A673 (cell line): Measurements from ENCODE around the gene TGFBR3L. TPM values are rescaled to one million over a fixed set of nuclear protein-coding genes. Genes with fewer than 3 reads are reported as not detected.
"Not testable (repeated sequence)": the region's sequence is repeated elsewhere in the genome, so short reads cannot be mapped to it uniquely, and the experiment has no call there.

Experiments
- BruUV-seq: library from RNA; stranded (reverse); fragments of 400-500 nt; replicated peaks from 2 replicates; lab custom pipeline; 2021; lab: Mats Ljungman, UMichigan
- CTCF ChIA-PET: fragments of 300-600 bp; sonication (Branson Sonifier 250); formaldehyde crosslinking; loops from one replicate; lab custom pipeline; 2022; ENCODE audit warnings: antibody characterized with exemption; lab: Charles Lee
- POLR2A ChIA-PET: fragments of 300-600 bp; sonication (Branson Sonifier 250); formaldehyde crosslinking; loops from one replicate; lab custom pipeline; 2022; ENCODE audit warnings: antibody characterized with exemption; ENCODE audit not compliant: low non-redundant PET; lab: Charles Lee
- DNase-seq: peaks from one replicate; pipeline ENCODE4 v3.0.0-alpha.2; 2015; ENCODE audit warnings: low spot score
- H3K27ac ChIP-seq: fragments of 200-600 bp; sonication (generic); 2 replicates; pipeline ENCODE4 v1.5.1; 2016; ENCODE audit warnings: mixed run types, low read depth, mild to moderate bottlenecking, mixed read lengths, antibody characterized with exemption, low read length; ENCODE audit not compliant: poor library complexity, severe bottlenecking
- H3K27me3 ChIP-seq: fragments of 200-600 bp; sonication (generic); replicated peaks from 2 replicates; pipeline ENCODE4 v1.6.1; 2017; ENCODE audit warnings: mixed run types, low read depth, mild to moderate bottlenecking, mixed read lengths, antibody characterized with exemption, low read length; ENCODE audit not compliant: insufficient read depth, poor library complexity
- H3K36me3 ChIP-seq: fragments of 200-600 bp; sonication (generic); 2 replicates; pipeline ENCODE4 v1.6.1; 2016; ENCODE audit warnings: mixed run types, mild to moderate bottlenecking, mixed read lengths, antibody characterized with exemption, low read length; ENCODE audit not compliant: insufficient read depth, poor library complexity, severe bottlenecking
- H3K4me1 ChIP-seq: fragments of 200-600 bp; sonication (generic); 2 replicates; pipeline ENCODE4 v1.6.1; 2017; ENCODE audit warnings: mixed run types, mild to moderate bottlenecking, mixed read lengths, antibody characterized with exemption, low read length; ENCODE audit not compliant: insufficient read depth, poor library complexity, severe bottlenecking
- H3K4me3 ChIP-seq: fragments of 200-600 bp; sonication (generic); 2 replicates; pipeline ENCODE4 v1.5.1; 2016; ENCODE audit warnings: low read depth, mixed run types, mild to moderate bottlenecking, mixed read lengths, low read length; ENCODE audit not compliant: poor library complexity, severe bottlenecking
- H3K9me3 ChIP-seq: fragments of 200-600 bp; sonication (generic); 2 replicates; pipeline ENCODE4 v1.6.1; 2016; ENCODE audit warnings: mixed run types, low read depth, mild to moderate bottlenecking, mixed read lengths, antibody characterized with exemption, low read length; ENCODE audit not compliant: poor library complexity, severe bottlenecking
- EZH2 ChIP-seq: fragments of 200-600 bp; sonication (generic); IDR thresholded peaks from 2 replicates; pipeline ENCODE4 v1.6.1; 2017; ENCODE audit warnings: borderline replicate concordance, low read depth, mild to moderate bottlenecking, mixed read lengths, antibody characterized with exemption, low read length; ENCODE audit not compliant: poor library complexity, severe bottlenecking
- intact Hi-C: fragments of 100-400 bp; cut with micrococcal nuclease; formaldehyde crosslinking; loops from one replicate; pipeline ENCODE4 v1.10.0; 2022; ENCODE audit not compliant: unreplicated experiment
- total RNA-seq: library from RNA; stranded (reverse); gene quantifications from 2 replicates; pipeline ENCODE4 v1.2.3, GENCODE V29; 2021
- TF ChIP-seq, protein P1 (sequence below): fragments of 300-800, 200-600 bp; sonication (generic); conservative IDR thresholded peaks from 2 replicates; pipeline ENCODE4 v1.5.1; 2017; ENCODE audit warnings: low read depth, mild to moderate bottlenecking, antibody characterized with exemption, low read length, moderate library complexity, mixed read lengths

Gene TGFBR3L
- total RNA-seq, 1 experiment from 2014 or later = 1.6 TPM

DNA sequence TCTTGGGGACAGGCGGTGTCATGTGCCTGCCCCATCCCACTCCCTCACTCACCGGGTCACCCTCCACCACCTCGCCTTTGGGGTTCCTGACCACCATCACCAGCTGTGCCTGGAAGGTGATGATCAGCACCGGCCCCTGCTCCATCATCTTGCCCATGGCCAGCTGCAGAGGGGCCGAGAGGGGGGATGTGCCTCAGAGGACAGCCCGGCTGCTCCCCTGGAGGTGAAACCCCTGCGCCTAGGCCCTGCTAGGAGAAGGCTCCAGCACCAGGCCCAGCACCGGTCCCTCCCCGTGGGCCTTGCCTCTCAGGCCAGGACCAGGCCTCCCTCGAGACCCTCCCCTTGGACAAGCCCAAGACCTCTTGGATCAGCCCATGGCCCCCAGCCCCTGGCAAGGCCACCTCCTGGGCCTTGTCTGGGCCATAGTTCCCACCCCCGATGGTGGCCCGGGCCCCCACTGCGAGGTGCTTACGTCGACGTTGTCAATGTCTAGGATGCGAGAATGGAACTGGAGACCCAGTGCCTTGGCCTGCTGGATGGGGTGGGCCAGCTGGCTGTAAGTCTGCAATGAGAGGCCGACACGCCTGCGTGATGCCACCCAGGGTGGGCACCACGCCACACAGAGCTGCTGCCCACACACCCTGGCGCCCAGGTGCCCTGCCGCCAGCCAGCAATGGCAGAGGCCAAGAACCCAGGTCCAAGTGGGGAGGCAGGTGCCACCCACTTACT lies 13.1 kb downstream of the TGFBR3L start:
- peaks cover 43% of the 10 kb centered on the region for H3K4me1 ChIP-seq
- H3K36me3 ChIP-seq = peaks cover 32% of the 10 kb centered on the region
- no peak for TF ChIP-seq EZH2
- TF ChIP-seq, protein P1, sequence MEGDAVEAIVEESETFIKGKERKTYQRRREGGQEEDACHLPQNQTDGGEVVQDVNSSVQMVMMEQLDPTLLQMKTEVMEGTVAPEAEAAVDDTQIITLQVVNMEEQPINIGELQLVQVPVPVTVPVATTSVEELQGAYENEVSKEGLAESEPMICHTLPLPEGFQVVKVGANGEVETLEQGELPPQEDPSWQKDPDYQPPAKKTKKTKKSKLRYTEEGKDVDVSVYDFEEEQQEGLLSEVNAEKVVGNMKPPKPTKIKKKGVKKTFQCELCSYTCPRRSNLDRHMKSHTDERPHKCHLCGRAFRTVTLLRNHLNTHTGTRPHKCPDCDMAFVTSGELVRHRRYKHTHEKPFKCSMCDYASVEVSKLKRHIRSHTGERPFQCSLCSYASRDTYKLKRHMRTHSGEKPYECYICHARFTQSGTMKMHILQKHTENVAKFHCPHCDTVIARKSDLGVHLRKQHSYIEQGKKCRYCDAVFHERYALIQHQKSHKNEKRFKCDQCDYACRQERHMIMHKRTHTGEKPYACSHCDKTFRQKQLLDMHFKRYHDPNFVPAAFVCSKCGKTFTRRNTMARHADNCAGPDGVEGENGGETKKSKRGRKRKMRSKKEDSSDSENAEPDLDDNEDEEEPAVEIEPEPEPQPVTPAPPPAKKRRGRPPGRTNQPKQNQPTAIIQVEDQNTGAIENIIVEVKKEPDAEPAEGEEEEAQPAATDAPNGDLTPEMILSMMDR = no peak
- no peaks in the 10 kb centered on the region for H3K9me3 ChIP-seq
- BruUV-seq = no TSS peak
- intact Hi-C loops = no loop called here
- ChIA-PET POLR2A (no interaction called here), CTCF (no interaction called here)
- no peak for DNase-seq
- no peaks in the 10 kb centered on the region for H3K27me3 ChIP-seq
- peak overlapping the region; percentile 51 for H3K27ac ChIP-seq
- H3K4me3 ChIP-seq = no peak overlapping the region

DNA sequence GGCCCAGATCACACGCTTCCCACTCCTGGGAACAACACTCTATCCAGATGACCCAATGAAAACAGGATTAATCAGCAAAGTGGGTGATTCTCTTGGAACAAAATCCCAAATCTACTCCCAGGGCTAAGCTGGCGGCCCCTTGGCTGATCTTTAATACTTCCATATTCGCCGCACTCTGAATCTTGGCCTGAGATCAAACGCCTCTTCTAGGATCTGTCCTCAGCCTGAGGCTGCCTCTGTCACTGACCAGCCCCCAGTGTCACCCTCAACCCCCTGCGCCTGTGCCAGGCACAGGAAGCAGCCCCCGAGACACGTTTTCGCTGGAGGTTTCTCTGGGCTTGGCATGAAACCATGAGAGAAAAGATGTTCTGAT lies 13.7 kb downstream of the TGFBR3L start:
- BruUV-seq = no TSS peak
- Histone ChIP-seq H3K4me3 (no peak overlapping the region), H3K9me3 (no peaks in the 10 kb centered on the region), H3K4me1 (peaks cover 40% of the 10 kb centered on the region), H3K27me3 (no peaks in the 10 kb centered on the region), H3K27ac (peak overlapping the region; percentile 51), H3K36me3 (peaks cover 33% of the 10 kb centered on the region)
- no peak for TF ChIP-seq EZH2
- TF ChIP-seq, protein P1 = no peak
- ChIA-PET CTCF (interaction anchor here (1.4 to 1.6 kb wide), 2 partner anchors 8 to 16 kb away, joined by 3 to 9 read pairs; partner anchors contain the start of gene TIMM44), POLR2A (interaction anchor here (0.6 kb wide), 1 partner anchor 25 kb away, joined by 3 read pairs; no protein-coding TSS in a partner anchor)
- intact Hi-C loops = no loop called here
- no peak for DNase-seq

DNA sequence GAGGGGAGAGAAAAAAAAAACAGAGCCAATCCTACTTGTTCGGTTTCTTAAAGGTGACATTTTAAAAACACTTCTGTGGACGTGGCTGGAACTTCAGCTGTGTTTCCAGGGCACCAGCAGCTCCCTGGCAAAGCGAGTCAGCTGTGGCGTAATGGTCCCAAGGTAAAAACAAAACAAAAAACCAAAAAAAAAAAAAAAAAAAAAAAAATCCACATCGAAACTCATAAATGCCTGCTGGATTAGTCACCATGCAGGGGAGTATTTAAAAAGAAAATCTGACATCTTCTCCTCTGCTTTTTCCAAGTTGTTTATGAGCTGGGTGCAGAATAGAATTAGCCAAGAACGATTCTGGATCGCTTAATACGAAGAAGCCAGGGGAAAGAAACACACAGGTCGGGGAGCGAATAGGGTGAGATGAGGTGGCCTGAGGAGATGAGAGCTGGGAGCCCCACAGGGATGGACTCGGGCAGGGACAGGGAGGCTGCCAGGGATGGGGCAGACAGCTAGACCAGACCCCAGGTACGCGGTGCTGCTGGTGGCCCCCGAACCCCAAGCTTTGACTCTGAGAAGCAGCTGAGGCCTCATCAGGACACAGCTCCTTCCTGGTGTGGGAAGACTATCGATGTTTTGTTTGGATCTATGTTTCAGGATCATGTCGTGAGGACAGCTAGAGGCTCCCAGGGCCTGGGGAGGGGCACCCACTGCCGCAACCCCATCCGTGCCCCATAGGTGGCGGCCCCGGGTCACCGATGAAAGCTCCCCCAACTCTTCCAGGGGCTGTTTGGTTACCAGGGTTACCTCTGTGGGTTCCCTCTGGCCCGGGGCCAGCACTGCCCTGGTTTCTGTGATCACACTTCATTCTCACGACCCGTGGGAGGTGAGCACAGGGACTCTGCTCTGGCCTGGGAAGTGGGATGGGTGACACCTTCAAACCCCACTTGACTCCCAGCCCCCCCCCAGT lies 14.4 kb downstream of the TGFBR3L start:
- ChIA-PET POLR2A (interaction anchor here (0.5 to 1.1 kb wide), 3 partner anchors 15 to 79 kb away, joined by 3 to 5 read pairs (median 3); no protein-coding TSS in a partner anchor), CTCF (interaction anchor here (0.5 to 1.6 kb wide), 4 partner anchors 8 to 361 kb away, joined by 3 to 9 read pairs (median 6); partner anchors contain the start of gene TIMM44)
- Histone ChIP-seq H3K27me3 (no peaks in the 10 kb centered on the region), H3K27ac (peak overlapping the region; percentile 51), H3K36me3 (peaks cover 40% of the 10 kb centered on the region), H3K4me1 (peaks cover 33% of the 10 kb centered on the region), H3K9me3 (no peaks in the 10 kb centered on the region), H3K4me3 (no peak overlapping the region)
- intact Hi-C loops = no loop called here
- TF ChIP-seq, protein P1 = peak; percentile 53
- no peak for TF ChIP-seq EZH2
- DNase-seq = peak; percentile 79
- BruUV-seq = no TSS peak

DNA sequence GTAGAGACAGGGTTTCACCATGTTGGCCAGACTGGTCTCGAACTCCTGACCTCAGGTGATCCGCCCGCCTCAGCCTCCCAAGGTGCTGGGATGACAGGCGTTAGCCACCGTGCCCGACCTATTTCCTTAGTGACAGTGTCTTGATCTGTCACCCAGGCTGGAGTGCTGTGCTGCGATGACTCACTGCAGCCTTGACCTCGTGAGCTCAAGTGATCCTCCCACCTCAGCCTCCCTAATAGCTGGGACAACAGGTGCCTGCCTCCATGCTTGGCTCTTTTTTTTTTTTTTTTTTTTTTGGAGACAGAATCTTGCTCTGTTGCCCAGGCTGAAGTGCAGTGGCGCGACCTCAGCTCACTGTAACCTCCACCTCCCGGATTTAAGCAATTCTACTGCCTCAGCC lies 15.4 kb downstream of the TGFBR3L start:
- intact Hi-C loops, H3K4me3 ChIP-seq, POLR2A ChIA-PET, H3K27ac ChIP-seq, H3K27me3 ChIP-seq, BruUV-seq, H3K9me3 ChIP-seq, DNase-seq: not testable (repeated sequence)
- CTCF ChIA-PET = interaction anchor here (0.5 kb wide), 1 partner anchor 61 kb away, joined by 3 read pairs; no protein-coding TSS in a partner anchor
- H3K36me3 ChIP-seq = peaks cover 50% of the 10 kb centered on the region
- peaks cover 22% of the 10 kb centered on the region for H3K4me1 ChIP-seq
